K562 (cell line): ENCODE data around the gene SND1. TPM values are rescaled to one million over a fixed set of nuclear protein-coding genes. Genes with fewer than 3 reads are reported as not detected.

Experiments used
- ATAC-seq: fragments of 200-7000 bp; cut with Tn5 transposase; 3 replicates; pipeline ENCODE4 v1.9.1; 2020; ENCODE audit warnings: moderate library complexity
- BruUV-seq: library from RNA; stranded (reverse); fragments of 400-500 nt; replicated peaks from 2 replicates; lab custom pipeline; 2021; lab: Mats Ljungman, UMichigan
- CTCF ChIA-PET: fragments of 300-600 bp; formaldehyde crosslinking; extraction: SDS; loops from one replicate; lab custom pipeline; 2021; ENCODE audit warnings: low intra/inter-chr PET ratio; lab: Yijun Ruan, JAX
- POLR2A ChIA-PET: fragments of 300-600, 350-650 bp; sonication (Branson Sonifier 250); formaldehyde crosslinking; extraction: SDS; loops from one replicate; lab custom pipeline; 2021; ENCODE audit warnings: antibody characterized with exemption, inconsistent platforms; lab: Yijun Ruan, JAX
- DNase-seq, 4 experiments: peaks; one replicate each; pipeline versions ENCODE4 v3.0.0 to v3.0.0-alpha.2; 2011 to 2018; ENCODE audit warnings: low spot score in 3 of 4, mixed read lengths in 3 of 4; ENCODE audit errors: extremely low read depth in 1 of 4
- FAIRE-seq: peaks from 2 replicates; lab custom pipeline; 2011; peaks lifted over from hg19 to GRCh38; lab: Jason Lieb, UNC
- H2AFZ ChIP-seq: 2 replicates; pipeline ENCODE4 v1.6.0; 2011; ENCODE audit warnings: low read depth, low read length, control low read depth, inconsistent platforms
- H3K27ac ChIP-seq: fragments of 200-600 bp; 3 replicates; pipeline ENCODE4 v1.8.0; 2011; ENCODE audit warnings: low read depth, mild to moderate bottlenecking, control low read depth, inconsistent platforms, low read length, moderate library complexity, mixed read lengths; ENCODE audit errors: extremely low read depth
- H3K27me3 ChIP-seq, 2 experiments: fragments of 300-600 bp in 1 of 2; 2 replicates in 1 of 2; 3 replicates in 1 of 2; pipeline versions ENCODE4 v1.6.0 to v1.8.0; 2011; ENCODE audit warnings: inconsistent platforms in 2 of 2, low read length in 2 of 2, mild to moderate bottlenecking in 1 of 2, mixed read lengths in 1 of 2, moderate library complexity in 1 of 2; ENCODE audit not compliant: control insufficient read depth in 2 of 2, insufficient read depth in 2 of 2
- H3K36me3 ChIP-seq: fragments of 300-600 bp; 3 replicates; pipeline ENCODE4 v1.8.0; 2011; ENCODE audit warnings: mild to moderate bottlenecking, low read length, inconsistent platforms; ENCODE audit not compliant: control insufficient read depth, insufficient read depth
- H3K4me1 ChIP-seq, 2 experiments: fragments of 200-600 bp in 1 of 2; replicated peaks in 1 of 2; 2 replicates in 1 of 2; 3 replicates in 1 of 2; pipeline versions ENCODE4 v1.5.1 to v1.8.0; 2011; ENCODE audit warnings: inconsistent platforms in 2 of 2, low read length in 2 of 2, mild to moderate bottlenecking in 1 of 2, mixed read lengths in 1 of 2, moderate library complexity in 1 of 2; ENCODE audit not compliant: control insufficient read depth in 2 of 2, insufficient read depth in 2 of 2
- H3K4me2 ChIP-seq: 2 replicates; pipeline ENCODE4 v1.6.1; 2011; ENCODE audit warnings: low read length, control low read depth, inconsistent platforms, mixed read lengths; ENCODE audit not compliant: insufficient read depth
- H3K4me3 ChIP-seq: fragments of 200-600 bp; sonication (generic), shearing (Covaris generic); 2 replicates; pipeline ENCODE4 v1.5.1; 2016; ENCODE audit warnings: control low read depth, inconsistent platforms
- H3K79me2 ChIP-seq: fragments of 200-600 bp; 3 replicates; pipeline ENCODE4 v1.8.0; 2011; ENCODE audit warnings: low read length, inconsistent platforms; ENCODE audit not compliant: control insufficient read depth, insufficient read depth
- H3K9ac ChIP-seq, 2 experiments: 2 replicates each; pipeline versions ENCODE4 v1.6.0 to v1.6.1; 2011; ENCODE audit warnings: low read depth in 2 of 2, low read length in 2 of 2, control low read depth in 1 of 2, inconsistent platforms in 1 of 2, mild to moderate bottlenecking in 1 of 2, mixed read lengths in 1 of 2; ENCODE audit not compliant: insufficient read depth in 1 of 2
- H3K9me1 ChIP-seq: one replicate; pipeline ENCODE4 v1.6.0; 2011; ENCODE audit warnings: inconsistent platforms, mild to moderate bottlenecking, low read length, moderate library complexity; ENCODE audit not compliant: control insufficient read depth, insufficient read depth
- H3K9me3 ChIP-seq: replicated peaks from 2 replicates; pipeline ENCODE4 v1.5.1; 2011; ENCODE audit warnings: low read depth, low read length, inconsistent platforms; ENCODE audit not compliant: control insufficient read depth, insufficient read depth
- H4K20me1 ChIP-seq: replicated peaks from 2 replicates; pipeline ENCODE4 v1.6.1; 2011; ENCODE audit warnings: low read length, inconsistent platforms, mixed read lengths; ENCODE audit not compliant: control insufficient read depth, insufficient read depth
- AFF1 ChIP-seq, 2 experiments: fragments of 450-650 bp; IDR thresholded peaks; 2 replicates each; pipeline ENCODE4 v1.6.1; 2018; ENCODE audit warnings: mild to moderate bottlenecking in 2 of 2, low read depth in 1 of 2; ENCODE audit not compliant: partially characterized antibody in 2 of 2
- NFIC ChIP-seq: fragments of 450-650 bp; IDR thresholded peaks from 2 replicates; pipeline ENCODE4 v1.6.1; 2017; ENCODE audit warnings: mild to moderate bottlenecking, inconsistent platforms
- NFIX ChIP-seq: fragments of 250-450 bp; sonication (Bioruptor Pico); IDR thresholded peaks from 2 replicates; pipeline ENCODE4 v1.4.0; 2020; ENCODE audit warnings: low read depth, mild to moderate bottlenecking, moderate library complexity
- SIN3A ChIP-seq, 2 experiments: fragments of 150-350 bp in 1 of 2; IDR thresholded peaks; 2 replicates each; pipeline ENCODE4 v1.6.1; 2011 to 2016; ENCODE audit warnings: borderline replicate concordance in 2 of 2, low read depth in 2 of 2, low read length in 2 of 2, mild to moderate bottlenecking in 2 of 2, moderate library complexity in 2 of 2; ENCODE audit not compliant: control insufficient read depth in 1 of 2
- WGBS: fragments of 100-300 bp; shearing (Covaris generic); methylation state at CpG from one replicate; pipeline ENCODE4 v1.1.6; 2016; ENCODE audit warnings: low coverage, mixed read lengths; ENCODE audit not compliant: insufficient coverage; ENCODE audit errors: missing lambda C conversion rate; 5-methylcytosine and 5-hydroxymethylcytosine counted together
- in situ Hi-C: fragments of 300-500 bp; cut with MboI; formaldehyde crosslinking; loops from 4 replicates; pipeline ENCODE4 v1.15.0; 2018; ENCODE audit warnings: inconsistent platforms, mixed read lengths
- intact Hi-C: fragments of 100-400 bp; cut with micrococcal nuclease; formaldehyde crosslinking; loops from 2 replicates; pipeline ENCODE4 v1.14.2; 2022
- polyA plus RNA-seq, 8 experiments: library from polyadenylated mRNA; depleted of rRNA in 4 of 8; stranded (reverse) in 5 of 8; unstranded in 3 of 8; fragments of >200 nt; fragmentation: Nextera tagmentation in 2 of 8; fragmentation: Illumina TruSeq in 1 of 8; extraction: Ambion mirVana in 2 of 8; extraction: Trizol in 1 of 8; gene quantifications; 2 replicates each; pipeline versions ENCODE4 v1.2.1 to v1.2.3, GENCODE V29; 2011 to 2014; ENCODE audit warnings: inconsistent platforms in 1 of 8, missing spikeins in 1 of 8
- total RNA-seq, 7 experiments: library from RNA; depleted of rRNA in 6 of 7; stranded (reverse); fragments of >200 nt in 6 of 7; fragmentation: Illumina TruSeq in 2 of 7; extraction: Trizol in 2 of 7; gene quantifications; 2 replicates each; pipeline versions ENCODE4 v1.2.1 to v1.2.3, GENCODE V29; 2011 to 2021; ENCODE audit warnings: low replicate concordance in 1 of 7

SND1 gene
- total and polyA plus RNA-seq, 9 of the 15 experiments (the other 6 are each of a cell fraction or from before 2014, with no cell fraction given), result 46.5 to 307 (median 191) TPM

- no peak for TF ChIP-seq AFF1 (IDR thresholded peaks at IDR 0.05; ENCODE audit: low read depth in 1 of 2, partially characterized antibody in 2 of 2)
These were observed 40.2 kb downstream of the SND1 start (continued) for GRCh38 chr7:127692200-127692599.

- no peak for FAIRE-seq
- no peaks in the 10 kb centered on the region for H3K9me1 ChIP-seq
- no peak for DNase-seq
- no TSS peak for BruUV-seq
- WGBS, result 93% methylated on average over 2 of the region's 2 CpGs
- no peak overlapping the region for H3K27ac ChIP-seq
- TF ChIP-seq NFIX (CRISPR knock-in tag), result 0 out of 2 replicates have a peak, but pooled peaks have one; percentile 56
- no peak for TF ChIP-seq SIN3A (IDR thresholded peaks at IDR 0.05; ENCODE audit: borderline replicate concordance in 2 of 2, control insufficient read depth in 1 of 2, low read depth in 2 of 2, low read length in 2 of 2)
- TF ChIP-seq NFIC, result peak; percentile 91
- TF ChIP-seq, all 486 proteins: peak for 2
- Histone ChIP-seq H2AFZ (no peak overlapping the region), H3K79me2 (peaks cover 44% of the 10 kb centered on the region; the same call in 2 of the 3 replicates), H3K9me3 (no peaks in the 10 kb centered on the region), H3K4me1 (no peaks in the 10 kb centered on the region), H3K4me2 (no peak overlapping the region), H3K4me3 (no peak overlapping the region), H4K20me1 (peaks cover 17% of the 10 kb centered on the region; the same call in 1 of the 2 replicates), H3K9ac (no peak overlapping the region), H3K36me3 (peaks cover 99% of the 10 kb centered on the region), H3K27me3 (no peaks in the 10 kb centered on the region)
- ChIA-PET CTCF (no interaction called here), POLR2A (no interaction called here)
- no peak for ATAC-seq
- in situ Hi-C loops (no loop called here), intact Hi-C loops (loop anchor here (10.0 kb wide), 1 partner anchor 225 kb away; no protein-coding TSS in a partner anchor)
These were observed 47.9 kb downstream of the SND1 start for GRCh38 chr7:127699853-127700252.
